ENCODE data around the gene RCAN1. TPM values are rescaled to one million over a fixed set of nuclear protein-coding genes. Genes with fewer than 3 reads are reported as not detected.

RCAN1 gene
- total and polyA plus RNA-seq, 2 of the 8 experiments (the other 6 are each of a cell fraction or from before 2014, with no cell fraction given), result 1.7 to 6.4 TPM

DNA sequence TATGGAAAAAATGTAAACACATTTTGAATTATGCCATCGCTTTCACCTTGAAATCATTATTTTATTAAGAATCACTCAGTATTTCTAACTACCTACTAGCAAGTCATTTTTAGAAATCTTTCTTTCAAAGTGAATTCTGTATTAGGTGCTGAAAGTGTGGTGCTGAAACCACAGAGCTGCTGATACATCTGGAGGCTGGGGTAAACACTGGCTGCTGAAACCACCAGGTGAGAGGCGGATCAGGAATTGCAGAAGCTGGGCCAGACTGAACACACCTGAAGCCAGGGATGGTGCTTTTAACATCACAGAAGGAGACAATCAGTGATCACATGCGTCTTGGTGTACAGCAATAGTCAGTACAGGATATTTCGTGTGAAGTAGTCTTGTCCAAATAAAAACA lies 60.7 kb downstream of the RCAN1 start (continued):
- TF ChIP-seq TEAD4 (IDR thresholded peaks at IDR 0.05; ENCODE audit: low read depth, low read length), result no peak
- TF ChIP-seq, protein P1, sequence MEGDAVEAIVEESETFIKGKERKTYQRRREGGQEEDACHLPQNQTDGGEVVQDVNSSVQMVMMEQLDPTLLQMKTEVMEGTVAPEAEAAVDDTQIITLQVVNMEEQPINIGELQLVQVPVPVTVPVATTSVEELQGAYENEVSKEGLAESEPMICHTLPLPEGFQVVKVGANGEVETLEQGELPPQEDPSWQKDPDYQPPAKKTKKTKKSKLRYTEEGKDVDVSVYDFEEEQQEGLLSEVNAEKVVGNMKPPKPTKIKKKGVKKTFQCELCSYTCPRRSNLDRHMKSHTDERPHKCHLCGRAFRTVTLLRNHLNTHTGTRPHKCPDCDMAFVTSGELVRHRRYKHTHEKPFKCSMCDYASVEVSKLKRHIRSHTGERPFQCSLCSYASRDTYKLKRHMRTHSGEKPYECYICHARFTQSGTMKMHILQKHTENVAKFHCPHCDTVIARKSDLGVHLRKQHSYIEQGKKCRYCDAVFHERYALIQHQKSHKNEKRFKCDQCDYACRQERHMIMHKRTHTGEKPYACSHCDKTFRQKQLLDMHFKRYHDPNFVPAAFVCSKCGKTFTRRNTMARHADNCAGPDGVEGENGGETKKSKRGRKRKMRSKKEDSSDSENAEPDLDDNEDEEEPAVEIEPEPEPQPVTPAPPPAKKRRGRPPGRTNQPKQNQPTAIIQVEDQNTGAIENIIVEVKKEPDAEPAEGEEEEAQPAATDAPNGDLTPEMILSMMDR (IDR thresholded peaks at IDR 0.05; ENCODE audit: control extremely low read depth in 1 of 3, insufficient read depth in 1 of 3, low read depth in 1 of 3, low read length in 3 of 3), result no peak
- TF ChIP-seq, protein P2, sequence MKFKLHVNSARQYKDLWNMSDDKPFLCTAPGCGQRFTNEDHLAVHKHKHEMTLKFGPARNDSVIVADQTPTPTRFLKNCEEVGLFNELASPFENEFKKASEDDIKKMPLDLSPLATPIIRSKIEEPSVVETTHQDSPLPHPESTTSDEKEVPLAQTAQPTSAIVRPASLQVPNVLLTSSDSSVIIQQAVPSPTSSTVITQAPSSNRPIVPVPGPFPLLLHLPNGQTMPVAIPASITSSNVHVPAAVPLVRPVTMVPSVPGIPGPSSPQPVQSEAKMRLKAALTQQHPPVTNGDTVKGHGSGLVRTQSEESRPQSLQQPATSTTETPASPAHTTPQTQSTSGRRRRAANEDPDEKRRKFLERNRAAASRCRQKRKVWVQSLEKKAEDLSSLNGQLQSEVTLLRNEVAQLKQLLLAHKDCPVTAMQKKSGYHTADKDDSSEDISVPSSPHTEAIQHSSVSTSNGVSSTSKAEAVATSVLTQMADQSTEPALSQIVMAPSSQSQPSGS (IDR thresholded peaks at IDR 0.05; ENCODE audit: low read length), result no peak
